Lower lobe of right lung (tissue), 2 donors: Measurements from ENCODE around the gene NTM. TPM values are rescaled to one million over a fixed set of nuclear protein-coding genes. Genes with fewer than 3 reads are reported as not detected.

Experiments used
- ATAC-seq, 2 donors: fragments of 200-7000 bp; cut with Tn5 transposase; one replicate each; pipeline ENCODE4 v1.9.1; 2020 to 2022; ENCODE audit warnings: mild to moderate bottlenecking in 2 of 2, moderate library complexity in 2 of 2
- DNase-seq: peaks from one replicate; pipeline ENCODE4 v3.0.0-alpha.2; 2020
- H3K27ac ChIP-seq: fragments of 200-600 bp; one replicate; pipeline ENCODE4 v1.8.0; 2022
- H3K27me3 ChIP-seq: fragments of 200-600 bp; one replicate; pipeline ENCODE4 v1.8.0; 2022; ENCODE audit warnings: low read depth
- H3K36me3 ChIP-seq: fragments of 200-600 bp; one replicate; pipeline ENCODE4 v1.8.0; 2022; ENCODE audit warnings: mild to moderate bottlenecking
- H3K4me1 ChIP-seq: fragments of 200-600 bp; one replicate; pipeline ENCODE4 v1.8.0; 2022
- H3K4me3 ChIP-seq: fragments of 200-600 bp; one replicate; pipeline ENCODE4 v1.8.0; 2022; ENCODE audit warnings: mild to moderate bottlenecking
- H3K9me3 ChIP-seq: fragments of 200-600 bp; one replicate; pipeline ENCODE4 v1.8.0; 2022
- intact Hi-C: fragments of 100-400 bp; cut with DNase I; formaldehyde crosslinking; loops from one replicate; pipeline ENCODE4 v1.11.0; 2022
- total RNA-seq: library from RNA; stranded (reverse); fragmentation: NEBNext Ultra II Directional; extraction: Animal tissue kit (Norgen Biotek cat#: 25700); gene quantifications from one replicate; pipeline ENCODE4 v1.2.1, GENCODE V29; 2021
- TF ChIP-seq, protein P1 (sequence below): fragments of 200-600 bp; IDR thresholded peaks from one replicate; pipeline ENCODE4 v1.8.0; 2022; ENCODE audit warnings: antibody characterized with exemption, mild to moderate bottlenecking
- donor health status: DM: no; HTN: yes; CAD: no; lungs with severe emphysema.

The NTM gene
- total RNA-seq, 1 donor from 2014 or later, result 2.3 TPM

DNA sequence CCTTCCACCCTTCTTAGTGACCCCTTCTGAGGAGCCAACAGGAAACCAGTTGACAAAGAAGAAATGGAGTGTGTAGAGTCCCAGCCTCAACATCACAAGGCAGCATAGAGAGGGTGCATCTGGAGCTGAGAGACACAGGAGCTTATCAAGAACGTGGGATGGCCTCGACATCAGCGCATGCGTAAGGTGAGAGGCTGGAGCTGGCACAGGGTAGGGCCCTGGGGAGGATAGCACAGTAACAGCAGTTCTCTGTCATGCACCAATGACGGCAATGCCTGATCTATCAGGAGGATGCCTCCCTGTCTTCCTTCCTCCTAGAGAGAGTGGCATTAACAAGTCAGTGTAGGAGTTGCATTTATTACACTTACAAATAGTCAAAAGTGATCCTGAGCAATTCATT, 426.1 kb downstream of the NTM start:
- intact Hi-C loops, result no loop called here
- H3K9me3 ChIP-seq, result no peaks in the 10 kb centered on the region
- no peaks in the 10 kb centered on the region for H3K4me1 ChIP-seq
- H3K27ac ChIP-seq, result no peak overlapping the region
- ATAC-seq (no peak), DNase-seq (no peak)
- H3K4me3 ChIP-seq, result no peak overlapping the region
- TF ChIP-seq, protein P1, sequence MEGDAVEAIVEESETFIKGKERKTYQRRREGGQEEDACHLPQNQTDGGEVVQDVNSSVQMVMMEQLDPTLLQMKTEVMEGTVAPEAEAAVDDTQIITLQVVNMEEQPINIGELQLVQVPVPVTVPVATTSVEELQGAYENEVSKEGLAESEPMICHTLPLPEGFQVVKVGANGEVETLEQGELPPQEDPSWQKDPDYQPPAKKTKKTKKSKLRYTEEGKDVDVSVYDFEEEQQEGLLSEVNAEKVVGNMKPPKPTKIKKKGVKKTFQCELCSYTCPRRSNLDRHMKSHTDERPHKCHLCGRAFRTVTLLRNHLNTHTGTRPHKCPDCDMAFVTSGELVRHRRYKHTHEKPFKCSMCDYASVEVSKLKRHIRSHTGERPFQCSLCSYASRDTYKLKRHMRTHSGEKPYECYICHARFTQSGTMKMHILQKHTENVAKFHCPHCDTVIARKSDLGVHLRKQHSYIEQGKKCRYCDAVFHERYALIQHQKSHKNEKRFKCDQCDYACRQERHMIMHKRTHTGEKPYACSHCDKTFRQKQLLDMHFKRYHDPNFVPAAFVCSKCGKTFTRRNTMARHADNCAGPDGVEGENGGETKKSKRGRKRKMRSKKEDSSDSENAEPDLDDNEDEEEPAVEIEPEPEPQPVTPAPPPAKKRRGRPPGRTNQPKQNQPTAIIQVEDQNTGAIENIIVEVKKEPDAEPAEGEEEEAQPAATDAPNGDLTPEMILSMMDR, result no peak
- no peaks in the 10 kb centered on the region for H3K36me3 ChIP-seq
- H3K27me3 ChIP-seq, result no peaks in the 10 kb centered on the region

DNA sequence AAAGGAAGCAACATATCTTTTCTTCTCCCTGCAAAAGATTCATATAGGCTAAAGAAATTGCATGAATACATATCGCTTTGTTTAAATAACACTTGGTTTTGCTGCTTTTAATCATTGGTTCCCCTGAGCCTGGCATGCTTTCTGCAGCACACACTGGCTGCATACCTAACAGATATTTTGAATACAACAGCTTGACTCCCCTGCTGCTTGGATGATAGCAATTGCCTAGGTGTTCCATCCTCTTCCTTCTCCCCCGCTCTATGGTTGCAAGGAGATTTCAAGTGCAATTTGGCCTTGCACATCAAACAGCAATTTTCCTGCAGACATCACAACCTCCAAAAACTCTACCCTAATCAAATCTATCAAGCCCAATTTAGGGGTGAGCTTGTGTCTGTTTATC, 430.0 kb downstream of the NTM start:
- Histone ChIP-seq H3K4me1 (no peaks in the 10 kb centered on the region), H3K27me3 (no peaks in the 10 kb centered on the region), H3K36me3 (no peaks in the 10 kb centered on the region), H3K27ac (no peak overlapping the region), H3K4me3 (no peak overlapping the region), H3K9me3 (no peaks in the 10 kb centered on the region)
- ATAC-seq (no peak), DNase-seq (no peak)
- TF ChIP-seq, protein P1, result no peak
- intact Hi-C loops, result no loop called here

DNA sequence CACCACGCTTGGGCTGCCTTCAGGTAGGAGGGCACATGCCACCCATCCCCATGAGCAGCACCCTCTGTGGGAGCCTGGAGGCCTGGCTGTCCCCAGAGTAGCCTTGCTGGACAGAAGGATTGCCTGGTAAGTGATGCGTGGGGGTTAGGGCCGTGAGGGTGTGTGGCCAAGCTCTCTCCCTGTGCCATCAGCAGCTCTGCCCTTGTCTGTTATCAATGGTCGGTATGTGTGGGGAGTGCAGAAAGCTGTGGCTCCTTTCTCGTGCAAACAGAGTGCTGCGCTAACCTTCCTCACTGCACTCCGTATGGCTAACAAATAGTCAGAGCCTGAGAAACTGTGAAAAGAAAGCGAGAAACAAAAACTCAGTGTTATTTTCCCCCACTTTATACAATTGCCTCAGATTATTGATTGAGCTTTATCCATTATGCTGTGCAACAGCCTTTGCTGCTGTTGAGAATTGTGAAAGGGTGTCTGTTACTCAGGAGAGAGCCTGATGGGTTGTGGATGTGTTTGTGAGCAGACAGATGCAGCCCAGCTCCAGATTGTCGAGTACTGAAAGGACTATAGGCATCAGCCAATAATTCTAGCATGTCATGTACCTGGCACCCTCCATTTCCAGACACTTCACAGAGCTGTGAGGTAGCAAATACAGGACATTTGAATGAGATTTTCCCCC, 432.2 kb downstream of the NTM start:
- no peak for DNase-seq
- intact Hi-C loops, result no loop called here
- H3K9me3 ChIP-seq, result no peaks in the 10 kb centered on the region
- no peaks in the 10 kb centered on the region for H3K4me1 ChIP-seq
- no peaks in the 10 kb centered on the region for H3K27me3 ChIP-seq
- H3K4me3 ChIP-seq, result no peak overlapping the region
- H3K27ac ChIP-seq, result no peak overlapping the region
- TF ChIP-seq, protein P1, result no peak
- H3K36me3 ChIP-seq, result no peaks in the 10 kb centered on the region
- ATAC-seq, result peak in 1 of 2 donors; percentile 29

DNA sequence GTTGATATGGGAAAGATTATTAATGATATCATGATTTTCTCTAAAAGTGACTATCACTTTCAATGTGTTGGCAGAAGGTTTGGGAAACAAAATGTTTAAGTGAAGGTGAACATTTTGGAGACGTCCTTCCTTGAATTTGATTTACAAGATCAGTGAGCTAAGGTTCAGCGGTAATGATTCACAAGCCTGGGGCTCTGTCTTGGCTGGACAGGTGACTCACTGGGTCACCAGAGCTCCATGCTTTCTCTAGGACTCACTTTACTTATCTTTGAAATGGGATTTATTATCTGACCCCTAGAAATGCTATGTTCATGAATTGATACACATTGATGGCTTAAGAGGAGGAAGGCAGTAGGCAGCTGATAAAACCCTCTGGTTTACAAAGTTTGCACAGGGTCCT, 437.5 kb downstream of the NTM start:
- DNase-seq, result no peak
- TF ChIP-seq, protein P1, result no peak
- intact Hi-C loops, result no loop called here

DNA sequence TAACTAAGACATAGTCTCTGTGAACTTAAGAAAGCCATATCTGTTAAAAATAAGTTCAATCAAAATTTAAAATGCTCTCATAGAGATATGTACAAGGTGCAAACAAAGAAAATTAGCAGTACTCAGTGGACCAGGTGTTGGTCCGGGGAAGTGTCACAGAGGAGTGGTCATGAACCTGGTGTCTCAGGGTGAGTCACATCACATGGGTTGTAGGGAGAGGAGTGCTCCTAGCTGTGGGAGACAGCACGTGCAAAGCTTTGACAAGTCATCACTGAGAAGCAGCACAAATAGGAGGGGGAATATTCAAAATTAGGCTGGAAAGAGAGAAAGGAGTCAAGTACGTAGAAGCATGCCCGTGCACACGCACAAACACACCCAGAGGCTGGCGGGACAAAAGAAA, 438.1 kb downstream of the NTM start:
- Histone ChIP-seq H3K27me3 (peaks cover 4% of the 10 kb centered on the region), H3K4me3 (no peak overlapping the region), H3K9me3 (no peaks in the 10 kb centered on the region), H3K4me1 (peaks cover 3% of the 10 kb centered on the region), H3K36me3 (no peaks in the 10 kb centered on the region), H3K27ac (no peak overlapping the region)
- TF ChIP-seq, protein P1, result no peak
- ATAC-seq (no peak), DNase-seq (no peak)
- intact Hi-C loops, result no loop called here

More for the DNA sequence above, 437.5 kb downstream of the NTM start:
- Histone ChIP-seq H3K36me3 (no peaks in the 10 kb centered on the region), H3K27me3 (peaks cover 4% of the 10 kb centered on the region), H3K4me1 (peaks cover 3% of the 10 kb centered on the region), H3K27ac (no peak overlapping the region), H3K9me3 (no peaks in the 10 kb centered on the region), H3K4me3 (no peak overlapping the region)
- no peak for ATAC-seq
